ENCODE measurements around the gene TSPAN12.

The TSPAN12 gene

DNA sequence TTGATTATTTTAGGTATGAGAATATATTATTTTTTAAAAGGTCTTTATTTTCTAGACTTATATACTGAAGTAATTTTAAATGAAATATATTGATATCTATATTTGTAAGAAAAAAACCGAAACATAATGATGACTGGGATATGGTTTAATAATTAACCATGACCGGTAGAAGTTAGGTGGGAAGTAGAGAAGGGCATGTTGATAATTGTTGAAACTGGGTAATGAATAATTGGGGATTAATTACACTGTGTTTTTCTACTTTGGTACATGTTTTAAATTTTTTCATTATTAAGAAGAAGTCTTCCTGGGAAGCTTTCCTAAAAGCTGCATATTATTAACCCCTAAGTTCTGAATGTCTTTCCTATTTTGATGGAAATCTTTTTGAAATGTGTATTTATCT is 16.3 kb downstream of the TSPAN12 start:
- DNase-seq = no peak

- DNase-seq = no peak
Measured at GRCh38 chr7:120838281-120838682, 19.7 kb downstream of the TSPAN12 start.

DNA sequence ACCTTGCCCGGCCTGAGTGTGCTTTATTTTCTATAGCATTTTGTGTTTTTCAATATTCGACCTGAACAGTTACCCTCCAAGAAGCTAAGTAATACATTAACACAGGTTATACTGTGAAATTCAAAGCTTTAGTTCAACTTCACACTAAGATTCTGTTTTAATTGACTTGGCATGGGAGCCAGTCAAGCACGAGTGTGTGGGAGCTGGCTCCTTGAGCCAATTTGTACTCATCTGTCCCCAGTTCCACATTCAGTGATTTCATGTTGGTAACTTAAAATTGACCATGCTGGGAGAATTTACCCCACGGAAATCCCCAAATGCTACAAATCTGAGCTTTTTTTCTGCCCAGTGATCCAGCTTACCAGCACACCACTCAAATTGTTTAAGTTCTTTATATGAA is 20.3 kb downstream of the TSPAN12 start:
- DNase-seq = no peak

DNA sequence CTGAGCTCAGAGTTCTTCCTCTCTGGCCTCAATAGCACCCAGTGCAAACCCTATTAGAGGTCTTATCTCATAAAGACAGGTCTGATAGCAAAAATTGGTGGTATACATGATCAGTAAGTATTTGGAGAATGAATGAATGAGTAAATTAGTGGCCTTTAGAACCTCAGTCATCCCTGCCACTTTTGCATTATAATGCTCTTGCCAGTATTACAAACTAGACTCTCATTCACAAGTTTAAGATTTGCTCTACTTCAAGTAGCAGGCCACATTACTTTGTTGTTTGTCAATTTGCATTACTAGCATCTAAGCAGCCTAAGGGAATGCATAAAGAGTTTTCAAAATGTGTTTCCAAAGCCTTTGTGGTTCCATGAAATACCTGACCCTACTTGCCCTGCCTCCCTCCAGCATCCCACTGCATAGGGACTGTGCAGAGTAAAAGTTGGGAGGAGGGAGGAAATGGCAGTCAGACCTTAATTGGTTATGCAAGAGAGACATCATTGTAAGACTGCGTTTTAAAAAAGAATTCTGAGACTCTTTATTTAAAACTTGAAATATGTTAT is 21.3 kb downstream of the TSPAN12 start:
- no peak for DNase-seq

DNA sequence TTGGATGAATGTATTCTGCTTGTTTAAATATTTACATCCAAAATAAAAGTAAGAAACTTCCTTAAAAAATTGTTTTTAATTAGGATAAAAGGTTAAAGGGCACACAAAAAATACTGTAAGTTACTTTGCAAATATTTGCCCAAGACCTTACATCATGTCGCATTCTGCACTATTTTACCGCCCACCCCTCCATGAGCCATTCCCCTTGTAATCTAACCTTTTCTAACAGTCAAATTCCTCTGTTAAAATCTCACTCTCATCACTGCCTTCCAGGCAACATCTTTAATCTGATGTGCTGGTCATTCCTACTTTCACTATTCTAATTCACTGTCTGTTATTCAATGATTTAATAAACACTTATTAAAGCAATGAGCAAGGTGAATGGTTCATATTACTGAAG is 23.2 kb downstream of the TSPAN12 start:
- no peak for DNase-seq

DNA sequence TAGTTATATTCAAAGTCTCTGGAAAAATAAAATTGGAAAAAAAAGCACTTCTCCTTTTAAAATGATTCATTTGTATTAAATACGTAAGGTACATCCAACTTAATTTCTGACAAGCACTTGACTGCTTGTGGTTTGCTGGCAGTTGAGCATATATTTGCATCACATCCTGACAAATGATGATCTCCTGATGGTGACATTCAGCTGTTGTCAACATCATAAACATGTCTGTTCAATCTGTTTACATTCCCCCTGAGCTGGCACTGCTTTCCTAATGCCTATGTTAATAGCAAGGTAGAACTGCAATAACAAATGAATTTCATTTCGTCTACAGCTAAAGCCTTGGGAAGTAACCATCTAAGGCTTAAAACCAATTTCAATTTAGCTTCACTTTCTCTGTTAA is 24.4 kb downstream of the TSPAN12 start:
- DNase-seq = no peak

- no peak for DNase-seq
Measured at GRCh38 chr7:120832803-120833202, 25.1 kb downstream of the TSPAN12 start.

- DNase-seq = no peak
Measured at GRCh38 chr7:120831260-120831659, 26.7 kb downstream of the TSPAN12 start.

GRCh38 chr7:120829487-120829886 is 28.5 kb downstream of the TSPAN12 start:
- DNase-seq = no peak

- no peak for DNase-seq
Measured at GRCh38 chr7:120828528-120828927, 29.4 kb downstream of the TSPAN12 start.

GRCh38 chr7:120827371-120828118 is 30.4 kb downstream of the TSPAN12 start:
- no peak for DNase-seq

DNA sequence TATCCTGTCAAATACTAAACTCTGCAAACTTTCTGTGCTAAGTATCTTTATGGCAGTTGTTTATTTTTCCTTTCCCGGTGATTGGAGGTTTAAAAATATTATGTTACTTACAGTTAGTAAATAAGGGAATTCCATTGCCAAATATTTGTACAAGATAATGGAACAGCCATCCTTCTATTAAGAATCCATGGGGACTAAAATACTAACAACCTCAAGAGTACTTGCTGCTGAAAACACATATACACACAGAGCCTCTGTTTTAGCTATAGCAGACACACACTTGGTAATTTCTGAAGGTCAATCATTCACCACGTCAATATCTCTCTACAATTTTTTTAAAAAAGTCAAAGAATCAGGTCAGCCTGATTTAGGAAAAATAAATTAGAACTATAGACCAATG is 32.4 kb downstream of the TSPAN12 start:
- DNase-seq = no peak

- DNase-seq = no peak
Measured at GRCh38 chr7:120825152-120825551, 32.8 kb downstream of the TSPAN12 start.

DNA sequence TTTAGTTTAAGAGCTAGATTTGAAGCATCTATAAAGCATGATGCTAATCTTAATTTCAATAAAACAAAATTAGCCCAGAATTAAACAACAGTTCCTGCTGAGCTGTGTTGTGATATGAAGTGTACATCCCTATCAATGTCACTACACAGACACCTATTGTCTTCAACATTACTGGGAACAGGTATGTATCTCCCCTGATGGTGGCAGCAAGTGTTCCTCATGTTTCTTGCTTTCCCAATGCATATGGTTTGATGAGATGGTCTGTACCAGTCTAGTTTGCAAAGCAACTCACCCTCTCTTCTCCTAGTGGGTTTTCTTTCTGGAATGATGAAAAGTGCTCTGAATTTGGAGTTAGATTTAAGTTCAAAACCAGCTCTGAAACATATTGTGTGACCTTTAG is 38.1 kb downstream of the TSPAN12 start:
- DNase-seq = no peak

- DNase-seq = no peak
Measured at GRCh38 chr7:120817851-120818250, 40.1 kb downstream of the TSPAN12 start.

DNA sequence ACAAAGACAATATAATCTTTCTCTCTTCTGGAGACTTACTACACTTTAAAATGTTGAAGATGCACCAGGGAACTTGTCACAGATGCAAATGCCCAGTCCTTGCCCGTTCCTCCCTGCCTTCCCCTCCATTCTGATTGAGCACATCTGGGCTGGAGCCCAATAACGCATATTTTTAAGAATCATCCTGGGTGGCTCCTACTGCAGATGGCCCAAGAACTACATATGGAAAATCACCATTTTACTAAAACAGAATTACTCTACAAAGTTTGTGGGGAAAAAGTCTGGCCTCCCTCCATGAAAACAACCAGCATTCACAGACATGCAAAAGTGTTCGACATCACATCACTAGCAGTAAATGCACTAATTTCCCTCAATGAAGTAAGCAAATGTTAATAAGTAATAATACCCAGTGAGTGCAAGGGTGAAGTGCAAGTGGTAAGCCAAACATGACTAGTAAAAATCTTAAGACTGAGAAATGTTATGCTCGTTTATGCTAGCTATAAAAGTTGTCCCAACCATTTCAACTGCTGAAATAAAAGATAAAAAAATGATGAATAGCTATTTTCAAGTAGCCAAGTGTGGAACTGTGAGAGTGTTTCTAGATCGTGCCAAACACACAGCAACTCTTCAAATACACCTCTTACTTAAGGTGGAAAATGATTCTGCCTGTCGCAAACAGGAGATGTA is 43.5 kb downstream of the TSPAN12 start:
- DNase-seq = no peak

- no peak for DNase-seq
Measured at GRCh38 chr7:120813546-120814252, 44.2 kb downstream of the TSPAN12 start.

- no peak for DNase-seq
Measured at GRCh38 chr7:120813089-120813488, 44.9 kb downstream of the TSPAN12 start.

GRCh38 chr7:120809260-120809659 is 48.7 kb downstream of the TSPAN12 start:
- no peak for DNase-seq

- DNase-seq = no peak
Measured at GRCh38 chr7:120807390-120807789, 50.6 kb downstream of the TSPAN12 start.

GRCh38 chr7:120806669-120807068 is 51.3 kb downstream of the TSPAN12 start:
- DNase-seq = no peak

- DNase-seq = peak; percentile 40 to 67
Measured at GRCh38 chr7:120805636-120806388, 52.1 kb downstream of the TSPAN12 start.

DNA sequence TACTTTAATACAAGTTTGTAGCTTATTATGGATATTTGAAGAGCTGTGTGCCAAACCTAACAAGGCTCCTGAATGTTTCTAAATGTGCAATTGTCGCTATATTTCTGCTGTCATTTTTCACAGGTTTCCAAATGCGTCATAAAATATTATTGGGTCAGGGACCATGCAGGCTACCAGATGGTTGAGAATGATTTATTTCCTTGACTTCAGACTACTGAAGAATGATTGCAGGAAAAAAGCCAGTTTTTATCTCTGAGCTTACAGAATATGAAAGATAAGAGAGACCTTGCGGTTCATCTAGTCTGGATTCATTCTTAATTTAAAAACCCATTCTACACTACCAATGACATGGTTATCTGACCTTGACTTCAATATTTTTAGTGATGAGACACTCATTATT is 55.2 kb downstream of the TSPAN12 start:
- no peak for DNase-seq

Measured in stimulated activated CD4-positive, alpha-beta T cell treated with anti-CD3 and anti-CD28 coated beads, Interleukin-2, amount 100 ng/mL, for 24 hours (primary cell).